H1 (cell line): ENCODE data around the gene DOP1A. TPM values are rescaled to one million over a fixed set of nuclear protein-coding genes. Genes with fewer than 3 reads are reported as not detected.

Experiments
- CTCF ChIA-PET: fragments of 300-600 bp; sonication (Branson Sonifier 250); formaldehyde crosslinking; loops from one replicate; lab custom pipeline; 2021; ENCODE audit not compliant: partially characterized antibody; lab: Charles Lee
- POLR2A ChIA-PET: fragments of 300-600 bp; sonication (Branson Sonifier 250); formaldehyde crosslinking; loops from one replicate; lab custom pipeline; 2021; ENCODE audit warnings: inconsistent platforms; ENCODE audit not compliant: partially characterized antibody; lab: Charles Lee
- DNase-seq, 2 experiments: peaks; one replicate each; pipeline versions ENCODE4 v3.0.0 to v3.0.0-alpha.2; 2010 to 2022; ENCODE audit warnings: low spot score in 2 of 2, low read depth in 1 of 2, mixed read lengths in 1 of 2
- FAIRE-seq: peaks from 2 replicates; lab custom pipeline; 2011; peaks lifted over from hg19 to GRCh38; lab: Jason Lieb, UNC
- H2AFZ ChIP-seq: 2 replicates; pipeline ENCODE4 v1.8.1; 2012; ENCODE audit warnings: low read length, inconsistent platforms
- H2AK5ac ChIP-seq: 2 replicates; pipeline ENCODE4 v1.6.1; 2013; ENCODE audit warnings: low read depth, low read length
- H2BK120ac ChIP-seq: replicated peaks from 2 replicates; pipeline ENCODE3; 2013; ENCODE audit warnings: low read depth, low read length, inconsistent platforms
- H2BK12ac ChIP-seq: 2 replicates; pipeline ENCODE4 v1.6.1; 2013; ENCODE audit warnings: low read depth, low read length
- H2BK15ac ChIP-seq: 2 replicates; pipeline ENCODE4 v1.6.1; 2013; ENCODE audit warnings: low read length
- H2BK20ac ChIP-seq: 2 replicates; pipeline ENCODE4 v1.6.1; 2013; ENCODE audit warnings: low read length
- H2BK5ac ChIP-seq: 2 replicates; pipeline ENCODE4 v1.6.1; 2013; ENCODE audit warnings: low read depth, low read length
- H3K14ac ChIP-seq: 2 replicates; pipeline ENCODE4 v1.6.1; 2013; ENCODE audit warnings: inconsistent platforms; ENCODE audit not compliant: insufficient read length
- H3K18ac ChIP-seq: 2 replicates; pipeline ENCODE4 v1.6.1; 2013; ENCODE audit warnings: low read length; ENCODE audit errors: extremely low read depth
- H3K23ac ChIP-seq: 2 replicates; pipeline ENCODE4 v1.6.1; 2013; ENCODE audit warnings: inconsistent platforms; ENCODE audit not compliant: insufficient read length
- H3K23me2 ChIP-seq: 2 replicates; pipeline ENCODE4 v1.6.1; 2013; ENCODE audit warnings: low read depth, low read length
- H3K27ac ChIP-seq: 2 replicates; pipeline ENCODE4 v1.6.1; 2011; ENCODE audit warnings: low read depth, low read length, inconsistent platforms
- H3K27me3 ChIP-seq, 4 experiments: replicated peaks in 1 of 4; 1 replicate in 1 of 4; 2 replicates in 3 of 4; pipeline versions ENCODE4 v1.6.1 to v1.8.1; 2011 to 2013; ENCODE audit warnings: low read length in 3 of 4, mild to moderate bottlenecking in 3 of 4, inconsistent platforms in 2 of 4, mixed read lengths in 2 of 4, moderate library complexity in 1 of 4; ENCODE audit not compliant: control insufficient read depth in 3 of 4, insufficient read depth in 3 of 4; ENCODE audit errors: extremely low read depth in 1 of 4
- H3K36me3 ChIP-seq, 4 experiments: 2 replicates each; pipeline versions ENCODE4 v1.6.1 to v1.8.1; 2011 to 2013; ENCODE audit warnings: mild to moderate bottlenecking in 4 of 4, low read length in 3 of 4, moderate library complexity in 2 of 4, control low read depth in 1 of 4, inconsistent platforms in 1 of 4; ENCODE audit not compliant: insufficient read depth in 4 of 4, control insufficient read depth in 2 of 4
- H3K4ac ChIP-seq: replicated peaks from 2 replicates; pipeline ENCODE3; 2013; ENCODE audit warnings: low read length, low read depth, mixed read lengths, inconsistent platforms; ENCODE audit not compliant: insufficient read length
- H3K4me1 ChIP-seq, 4 experiments: replicated peaks in 1 of 4; 1 replicate in 1 of 4; 2 replicates in 3 of 4; pipeline versions ENCODE4 v1.6.1 to v1.8.1; 2011 to 2013; ENCODE audit warnings: low read length in 3 of 4, inconsistent platforms in 2 of 4, mixed read lengths in 1 of 4; ENCODE audit not compliant: insufficient read depth in 4 of 4, control insufficient read depth in 3 of 4
- H3K4me2 ChIP-seq, 2 experiments: 2 replicates each; pipeline versions ENCODE4 v1.6.1 to v1.8.1; 2011 to 2013; ENCODE audit warnings: low read depth in 2 of 2, low read length in 2 of 2, control low read depth in 1 of 2, inconsistent platforms in 1 of 2, mild to moderate bottlenecking in 1 of 2; ENCODE audit not compliant: insufficient read depth in 1 of 2
- H3K4me3 ChIP-seq, 4 experiments: fragments of 200-600, 300-600 bp in 1 of 4; sonication (generic), shearing (Covaris generic), sonication (Bioruptor Twin) in 1 of 4; 2 replicates each; pipeline versions ENCODE4 v1.5.1 to v1.8.1; 2011 to 2016; ENCODE audit warnings: low read length in 4 of 4, low read depth in 3 of 4, control low read depth in 2 of 4, inconsistent platforms in 2 of 4, mild to moderate bottlenecking in 2 of 4, mixed read lengths in 1 of 4, moderate library complexity in 1 of 4; ENCODE audit not compliant: insufficient read depth in 2 of 4; ENCODE audit errors: extremely low read depth in 1 of 4
- H3K56ac ChIP-seq: replicated peaks from 2 replicates; pipeline ENCODE3; 2013; ENCODE audit warnings: low read depth, mild to moderate bottlenecking, mixed read lengths, low read length, inconsistent platforms; ENCODE audit not compliant: insufficient read length
- H3K79me1 ChIP-seq: 2 replicates; pipeline ENCODE4 v1.6.1; 2013; ENCODE audit warnings: low read depth, low read length, control low read depth
- H3K79me2 ChIP-seq, 2 experiments: 2 replicates each; pipeline versions ENCODE4 v1.6.1 to v1.8.1; 2012 to 2013; ENCODE audit warnings: low read length in 2 of 2, mild to moderate bottlenecking in 2 of 2, inconsistent platforms in 1 of 2; ENCODE audit not compliant: insufficient read depth in 2 of 2, control insufficient read depth in 1 of 2
- H3K9ac ChIP-seq, 4 experiments: replicated peaks in 1 of 4; 1 replicate in 1 of 4; 2 replicates in 3 of 4; pipeline versions ENCODE4 v1.6.1 to v1.8.1; 2011 to 2013; ENCODE audit warnings: low read depth in 3 of 4, low read length in 3 of 4, control low read depth in 2 of 4, mild to moderate bottlenecking in 2 of 4, moderate library complexity in 2 of 4, inconsistent platforms in 1 of 4; ENCODE audit errors: extremely low read depth in 1 of 4
- H3K9me3 ChIP-seq, 2 experiments: 2 replicates each; pipeline versions ENCODE4 v1.6.1 to v1.8.1; 2012 to 2013; ENCODE audit warnings: mild to moderate bottlenecking in 2 of 2, moderate library complexity in 2 of 2, control low read depth in 1 of 2, inconsistent platforms in 1 of 2, low read depth in 1 of 2, low read length in 1 of 2, mixed read lengths in 1 of 2; ENCODE audit not compliant: insufficient read depth in 2 of 2
- H4K20me1 ChIP-seq, 2 experiments: replicated peaks in 1 of 2; 2 replicates each; pipeline versions ENCODE3 to v1.8.1; 2011 to 2013; ENCODE audit warnings: inconsistent platforms in 2 of 2, low read length in 2 of 2, mild to moderate bottlenecking in 1 of 2; ENCODE audit not compliant: insufficient read depth in 2 of 2, control insufficient read depth in 1 of 2
- H4K5ac ChIP-seq: 2 replicates; pipeline ENCODE4 v1.6.1; 2013; ENCODE audit warnings: low read length, low read depth, mixed read lengths, inconsistent platforms; ENCODE audit not compliant: insufficient read length
- H4K8ac ChIP-seq: 2 replicates; pipeline ENCODE4 v1.8.0; 2013; ENCODE audit warnings: mild to moderate bottlenecking, moderate library complexity, low read length, inconsistent platforms; ENCODE audit not compliant: insufficient read depth; ENCODE audit errors: extremely low read depth
- H4K91ac ChIP-seq: replicated peaks from 2 replicates; pipeline ENCODE3; 2013; ENCODE audit warnings: low read length, mixed read lengths, inconsistent platforms; ENCODE audit not compliant: insufficient read length
- RXRA ChIP-seq: IDR thresholded peaks from 2 replicates; pipeline ENCODE4 v1.6.1; 2011; ENCODE audit warnings: low read depth, mild to moderate bottlenecking, low read length, moderate library complexity; ENCODE audit not compliant: insufficient read depth
- TBP ChIP-seq: IDR thresholded peaks from 2 replicates; pipeline ENCODE4 v1.6.1; 2011; ENCODE audit warnings: low read depth, low read length, improper control_type of control experiment
- TEAD4 ChIP-seq: IDR thresholded peaks from 2 replicates; pipeline ENCODE4 v1.6.1; 2012; ENCODE audit warnings: low read depth, low read length, inconsistent platforms, mixed read lengths
- polyA plus RNA-seq, 7 experiments: library from polyadenylated mRNA; depleted of rRNA in 3 of 7; stranded (reverse) in 5 of 7; unstranded in 2 of 7; fragments of >200 nt in 5 of 7; fragments of 200-250 nt in 2 of 7; gene quantifications; 1 replicate in 5 of 7; 2 replicates in 1 of 7; 4 replicates in 1 of 7; pipeline versions ENCODE4 v1.2.1 to v1.2.3, GENCODE V29; 2011 to 2013; ENCODE audit warnings: missing spikeins in 2 of 7, mixed read lengths in 2 of 7
- total RNA-seq: library from RNA; stranded (reverse); fragmentation: NEBNext Ultra II Directional; extraction: Animal tissue kit (Norgen Biotek cat#: 25700); gene quantifications from 2 replicates; pipeline ENCODE4 v1.2.1, GENCODE V29; 2021

Gene DOP1A
- total and polyA plus RNA-seq, 2 of the 8 experiments (the other 6 are each of a cell fraction or from before 2014, with no cell fraction given) = 7.5 to 14.7 TPM

- Histone ChIP-seq H2AK5ac (no peak overlapping the region), H2AFZ (no peak overlapping the region), H3K27me3 (no peaks in the 10 kb centered on the region), H3K9me3 (no peaks in the 10 kb centered on the region), H3K27ac (no peak overlapping the region), H4K5ac (no peak overlapping the region), H3K4ac (no peak overlapping the region)
- FAIRE-seq = no peak
- TF ChIP-seq RXRA (no peak), TEAD4 (no peak), TBP (no peak)
- TF ChIP-seq, all 59 proteins: peak for 0
- peaks cover 7% of the 10 kb centered on the region; the same call in 1 of the 2 replicates for H3K79me1 ChIP-seq
- H3K23ac ChIP-seq = no peak overlapping the region
- no peak overlapping the region for H2BK12ac ChIP-seq
- no peak overlapping the region for H4K91ac ChIP-seq
- no peak overlapping the region for H2BK120ac ChIP-seq
- peaks cover 4 to 64% of the 10 kb centered on the region in 2 experiments; a peak in 3 of 4 replicates for H3K79me2 ChIP-seq
- no peak overlapping the region for H3K9ac ChIP-seq
- H3K36me3 ChIP-seq = peaks cover 5 to 13% (median 6%) of the 10 kb centered on the region in 4 experiments; a peak in 6 of 8 replicates
- H3K14ac ChIP-seq = no peak overlapping the region
- DNase-seq = no peak
- H3K18ac ChIP-seq = no peak overlapping the region
- CTCF ChIA-PET = no interaction called here
- H4K8ac ChIP-seq = no peak overlapping the region
- no peak overlapping the region for H2BK20ac ChIP-seq
- no peak overlapping the region for H3K4me2 ChIP-seq
- no peak overlapping the region for H3K56ac ChIP-seq
- no peak overlapping the region for H3K4me3 ChIP-seq
- no peaks in the 10 kb centered on the region for H3K23me2 ChIP-seq
- POLR2A ChIA-PET = no interaction called here
- H2BK5ac ChIP-seq = no peak overlapping the region
- H4K20me1 ChIP-seq = peaks cover 2 to 3% of the 10 kb centered on the region in 2 experiments
- H2BK15ac ChIP-seq = no peak overlapping the region
- H3K4me1 ChIP-seq = no peaks in the 10 kb centered on the region
Measured at GRCh38 chr6:83061190-83061589, 6.3 kb upstream of the DOP1A start.
